OCI-LY3 (cell line): ENCODE data around the gene LTBP1.

Experiments
- H2AFZ ChIP-seq: fragments of 200-600, 300-600 bp; shearing (Covaris generic); 2 replicates; pipeline ENCODE4 v1.6.0; 2014; ENCODE audit warnings: antibody characterized with exemption, low read depth, low read length
- H3K27ac ChIP-seq: fragments of 200-600, 300-600 bp; sonication (generic); 2 replicates; pipeline ENCODE4 v1.5.1; 2014; ENCODE audit warnings: mild to moderate bottlenecking, low read length, moderate library complexity, mixed read lengths
- H3K27me3 ChIP-seq: fragments of 200-600, 300-600 bp; sonication (generic); 2 replicates; pipeline ENCODE4 v1.6.1; 2014; ENCODE audit warnings: low read depth, low read length, mixed read lengths
- H3K36me3 ChIP-seq: fragments of 200-600, 300-600 bp; sonication (generic); replicated peaks from 2 replicates; pipeline ENCODE3; 2014; ENCODE audit warnings: low read depth, low read length, mixed read lengths
- H3K4me1 ChIP-seq: fragments of 300-600, 200-600 bp; sonication (generic); 2 replicates; pipeline ENCODE4 v1.6.1; 2014; ENCODE audit warnings: low read length, mixed read lengths
- H3K4me2 ChIP-seq: fragments of 200-600, 300-600 bp; sonication (generic); 2 replicates; pipeline ENCODE4 v1.6.1; 2014; ENCODE audit warnings: low read length, mixed read lengths
- H3K4me3 ChIP-seq: fragments of 300-600, 200-600 bp; sonication (generic); 2 replicates; pipeline ENCODE4 v1.5.1; 2014; ENCODE audit warnings: antibody characterized with exemption, mild to moderate bottlenecking, low read length, moderate library complexity
- H3K79me2 ChIP-seq: fragments of 300-600, 200-600 bp; shearing (Covaris generic); 2 replicates; pipeline ENCODE4 v1.6.1; 2014; ENCODE audit warnings: mild to moderate bottlenecking, low read length, mixed read lengths
- H3K9ac ChIP-seq: fragments of 300-600, 200-600 bp; shearing (Covaris generic); 2 replicates; pipeline ENCODE4 v1.6.0; 2014; ENCODE audit warnings: mild to moderate bottlenecking, low read length, moderate library complexity
- H3K9me3 ChIP-seq: fragments of 200-600, 300-600 bp; shearing (Covaris generic); 2 replicates; pipeline ENCODE4 v1.6.1; 2014; ENCODE audit warnings: low read length, mixed read lengths; ENCODE audit not compliant: insufficient read depth
- H4K20me1 ChIP-seq: fragments of 200-600, 300-600 bp; sonication (generic); 2 replicates; pipeline ENCODE4 v1.6.1; 2016; ENCODE audit warnings: low read length, mixed read lengths; ENCODE audit not compliant: insufficient read depth
- CTCF ChIP-seq: fragments of 200-600, 300-600 bp; sonication (generic); IDR thresholded peaks from 2 replicates; pipeline ENCODE4 v1.5.1; 2014; ENCODE audit warnings: antibody characterized with exemption, low read length, low read depth
- EZH2phosphoT487 ChIP-seq: fragments of 200-600 bp; shearing (Covaris generic); IDR thresholded peaks from 2 replicates; pipeline ENCODE4 v1.6.1; 2018; ENCODE audit warnings: antibody characterized with exemption, mixed run types, low read depth

The LTBP1 gene

GRCh38 chr2:33064349-33064801 is 117.6 kb downstream of the LTBP1 start:
- no peaks in the 10 kb centered on the region for H3K79me2 ChIP-seq
- no peak overlapping the region for H3K27ac ChIP-seq

DNA sequence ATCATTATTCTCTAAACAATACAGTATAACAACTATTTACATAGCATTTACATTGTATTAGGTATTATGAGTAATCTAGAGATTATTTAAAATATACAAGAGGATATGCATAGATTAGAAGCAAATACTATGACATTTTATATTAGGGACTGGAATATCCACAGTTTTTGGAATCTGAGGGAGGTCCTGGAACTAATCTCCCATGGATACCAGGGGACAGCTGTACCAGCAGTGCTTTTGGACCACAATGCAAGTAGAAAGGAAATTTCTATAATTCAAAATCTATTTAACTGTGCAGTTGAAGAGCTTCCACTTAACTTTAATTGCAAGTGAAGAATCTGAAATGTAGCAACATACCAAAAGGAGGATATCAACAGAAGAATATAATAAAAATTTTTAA is 120.8 kb downstream of the LTBP1 start:
- Histone ChIP-seq H3K27me3 (no peaks in the 10 kb centered on the region), H3K4me2 (no peak overlapping the region), H3K36me3 (no peaks in the 10 kb centered on the region), H3K79me2 (no peaks in the 10 kb centered on the region), H3K4me3 (no peak overlapping the region), H3K9me3 (no peaks in the 10 kb centered on the region), H3K9ac (no peak overlapping the region), H4K20me1 (no peaks in the 10 kb centered on the region), H2AFZ (no peak overlapping the region), H3K27ac (no peak overlapping the region), H3K4me1 (peaks cover 5% of the 10 kb centered on the region; the same call in 1 of the 2 replicates)
- TF ChIP-seq CTCF (no peak), EZH2phosphoT487 (no peak)

More at GRCh38 chr2:33064349-33064801, 117.6 kb downstream of the LTBP1 start:
- H2AFZ ChIP-seq: no peak overlapping the region
- no peak overlapping the region for H3K4me2 ChIP-seq
- H3K36me3 ChIP-seq: no peaks in the 10 kb centered on the region
- no peak for TF ChIP-seq CTCF
- no peak for TF ChIP-seq EZH2phosphoT487
- H3K27me3 ChIP-seq: no peaks in the 10 kb centered on the region
- no peaks in the 10 kb centered on the region for H4K20me1 ChIP-seq
- no peak overlapping the region for H3K4me3 ChIP-seq
- H3K4me1 ChIP-seq: peaks cover 5% of the 10 kb centered on the region; the same call in 1 of the 2 replicates
- H3K9ac ChIP-seq: no peak overlapping the region
- no peaks in the 10 kb centered on the region for H3K9me3 ChIP-seq

DNA sequence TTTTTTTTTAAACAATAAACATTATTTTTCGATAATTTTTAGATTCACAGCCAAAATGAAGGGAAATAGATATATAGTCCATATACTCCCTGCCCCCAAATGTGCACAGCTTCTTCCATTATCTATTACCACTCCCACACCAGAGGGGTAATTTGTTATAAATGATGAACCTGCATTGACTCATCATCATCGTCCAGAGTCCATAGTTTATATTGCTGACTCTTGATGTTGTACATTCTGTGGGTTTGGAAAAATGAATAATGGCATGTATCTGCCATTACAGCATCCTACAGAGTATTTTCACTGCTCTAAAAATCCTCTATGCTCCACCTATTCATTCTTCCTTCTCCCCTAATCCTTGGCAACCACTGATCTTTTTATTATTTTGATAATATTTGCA is 121.5 kb downstream of the LTBP1 start:
- no peak overlapping the region for H3K4me3 ChIP-seq
- no peak overlapping the region for H3K27ac ChIP-seq
- no peak overlapping the region for H3K9ac ChIP-seq
- H3K4me1 ChIP-seq: peaks cover 5% of the 10 kb centered on the region; the same call in 1 of the 2 replicates
- H3K27me3 ChIP-seq: no peaks in the 10 kb centered on the region
- no peak overlapping the region for H3K4me2 ChIP-seq
- no peaks in the 10 kb centered on the region for H4K20me1 ChIP-seq
- H3K9me3 ChIP-seq: no peaks in the 10 kb centered on the region
- no peak for TF ChIP-seq EZH2phosphoT487
- H3K79me2 ChIP-seq: no peaks in the 10 kb centered on the region
- no peaks in the 10 kb centered on the region for H3K36me3 ChIP-seq
- H2AFZ ChIP-seq: no peak overlapping the region

- Histone ChIP-seq H3K27me3 (no peaks in the 10 kb centered on the region), H3K4me3 (no peak overlapping the region), H4K20me1 (no peaks in the 10 kb centered on the region), H3K79me2 (no peaks in the 10 kb centered on the region), H3K36me3 (no peaks in the 10 kb centered on the region), H3K9ac (no peak overlapping the region), H3K4me1 (peaks cover 8% of the 10 kb centered on the region; the same call in 1 of the 2 replicates), H3K4me2 (no peak overlapping the region), H3K27ac (no peak overlapping the region), H3K9me3 (no peaks in the 10 kb centered on the region), H2AFZ (no peak overlapping the region)
- TF ChIP-seq EZH2phosphoT487: no peak
Observed at GRCh38 chr2:33069894-33070651, 123.3 kb downstream of the LTBP1 start.

- Histone ChIP-seq H2AFZ (no peak overlapping the region), H3K27ac (no peak overlapping the region), H3K4me1 (peaks cover 3% of the 10 kb centered on the region; the same call in 1 of the 2 replicates), H3K9me3 (no peaks in the 10 kb centered on the region), H3K79me2 (no peaks in the 10 kb centered on the region), H3K4me3 (no peak overlapping the region), H3K4me2 (no peak overlapping the region), H3K27me3 (no peaks in the 10 kb centered on the region), H3K36me3 (no peaks in the 10 kb centered on the region), H4K20me1 (no peaks in the 10 kb centered on the region), H3K9ac (no peak overlapping the region)
- no peak for TF ChIP-seq CTCF
- TF ChIP-seq EZH2phosphoT487: no peak
Observed at GRCh38 chr2:33071591-33071990, 124.8 kb downstream of the LTBP1 start.
